Transverse colon (tissue), 4 donors: Measurements from ENCODE around the gene CASQ1. TPM values are rescaled to one million over a fixed set of nuclear protein-coding genes. Genes with fewer than 3 reads are reported as not detected.

ENCODE experiments used
- DNase-seq: peaks from one replicate; pipeline ENCODE4 v3.0.0-alpha.2; 2019
- H3K27ac ChIP-seq, 4 donors: fragments of 200-600 bp; sonication (generic); 2 replicates each; pipeline ENCODE4 v1.5.1; 2016 to 2018; ENCODE audit warnings: inconsistent platforms in 4 of 4
- H3K27me3 ChIP-seq: fragments of 200-600 bp; sonication (generic); 2 replicates; pipeline ENCODE4 v1.5.1; 2017; ENCODE audit warnings: inconsistent platforms
- H3K36me3 ChIP-seq, 4 donors: fragments of 200-600 bp; sonication (generic); 2 replicates each; pipeline ENCODE4 v1.5.1; 2017 to 2019; ENCODE audit warnings: inconsistent platforms in 4 of 4
- H3K4me1 ChIP-seq, 4 donors: fragments of 200-600 bp; sonication (generic); 2 replicates each; pipeline ENCODE4 v1.5.1; 2017 to 2020; ENCODE audit warnings: inconsistent platforms in 4 of 4
- H3K4me3 ChIP-seq, 4 donors: fragments of 200-600 bp; sonication (generic); 1 replicate in 1 of 4; 2 replicates in 3 of 4; pipeline versions ENCODE4 v1.5.1 to v1.6.1; 2017 to 2019; ENCODE audit warnings: inconsistent platforms in 4 of 4
- H3K9me3 ChIP-seq, 2 donors: fragments of 200-600 bp; sonication (generic); 2 replicates each; pipeline ENCODE4 v1.5.1; 2017 to 2019; ENCODE audit warnings: inconsistent platforms in 2 of 2
- CTCF ChIP-seq, 5 experiments: fragments of 200-600 bp in 3 of 5; fragments of 450-650 bp in 2 of 5; sonication (generic) in 3 of 5; IDR thresholded peaks; 1 replicate in 2 of 5; 2 replicates in 3 of 5; pipeline ENCODE4 v1.5.1; 2016 to 2017; ENCODE audit warnings: antibody characterized with exemption in 5 of 5, inconsistent platforms in 3 of 5, mild to moderate bottlenecking in 2 of 5, moderate library complexity in 1 of 5
- EP300 ChIP-seq: sonication (generic); formaldehyde crosslinking; IDR thresholded peaks from one replicate; pipeline ENCODE4 v1.6.1; 2017; ENCODE audit warnings: antibody characterized with exemption, low read depth
- POLR2A ChIP-seq: fragments of 450-650 bp; IDR thresholded peaks from one replicate; pipeline ENCODE4 v1.6.1; 2016; ENCODE audit warnings: antibody characterized with exemption, mild to moderate bottlenecking, moderate library complexity
- POLR2AphosphoS5 ChIP-seq, 3 donors: sonication (generic); formaldehyde crosslinking; IDR thresholded peaks; one replicate each; pipeline ENCODE4 v1.6.1; 2016; ENCODE audit warnings: antibody characterized with exemption in 3 of 3
- WGBS, 2 donors: methylation state at CpG; one replicate each; pipeline ENCODE4 v1.1.5; 2018; ENCODE audit warnings: low coverage in 1 of 2; 5-methylcytosine and 5-hydroxymethylcytosine counted together
- in situ Hi-C, 4 donors: fragments of 200-750 bp; cut with MboI; loops; one replicate each; pipeline versions ENCODE4 v1.15.0 to v1.15.1; 2017; ENCODE audit warnings: low sequenced_read_pairs in 3 of 4, low pct_ligation_motif_present in 1 of 4, low pct_unique_long_range_greater_than_20kb in 1 of 4
- intact Hi-C: fragments of 100-400 bp; cut with DNase I; formaldehyde crosslinking; loops from one replicate; pipeline ENCODE4 v1.15.1; 2023; ENCODE audit warnings: low total_unique reads
- total RNA-seq, 4 donors: library from RNA; depleted of rRNA; stranded (reverse); fragments of >200 nt; gene quantifications; one replicate each; pipeline ENCODE4 v1.1.0, GENCODE V29; 2016

The CASQ1 gene
- total RNA-seq, 4 donors from 2014 or later: 0.55 to 0.95 TPM; not detected in 2

GRCh38 chr1:160168609-160169369 is 21.6 kb upstream of the CASQ1 start:
- no peaks in the 10 kb centered on the region for H3K4me1 ChIP-seq
- TF ChIP-seq CTCF (IDR thresholded peaks at IDR 0.05) (no peak), EP300 (no peak), POLR2A (no peak), POLR2AphosphoS5 (IDR thresholded peaks at IDR 0.05) (no peak)
- no peak overlapping the region for H3K27ac ChIP-seq
- in situ Hi-C loops: no loop called here
- peaks cover 3% of the 10 kb centered on the region for H3K27me3 ChIP-seq
- intact Hi-C loops: no loop called here
- H3K9me3 ChIP-seq: no peaks in the 10 kb centered on the region
- H3K4me3 ChIP-seq: no peak overlapping the region
- no peak for DNase-seq
- WGBS, 2 donors: 73 to 84% methylated on average over 5 to 13 of the region's 13 CpGs
- H3K36me3 ChIP-seq: no peaks in the 10 kb centered on the region

GRCh38 chr1:160169553-160170399 is 20.6 kb upstream of the CASQ1 start:
- H3K36me3 ChIP-seq: no peaks in the 10 kb centered on the region
- peaks cover 3% of the 10 kb centered on the region for H3K27me3 ChIP-seq
- no peak overlapping the region for H3K27ac ChIP-seq
- intact Hi-C loops: no loop called here
- no peaks in the 10 kb centered on the region for H3K4me1 ChIP-seq
- no peak overlapping the region for H3K4me3 ChIP-seq
- in situ Hi-C loops: no loop called here
- no peaks in the 10 kb centered on the region for H3K9me3 ChIP-seq
- 33 to 65% methylated on average over 5 to 15 of the region's 15 CpGs for WGBS, 2 donors
- no peak for DNase-seq
- TF ChIP-seq CTCF (IDR thresholded peaks at IDR 0.05): no peak
- TF ChIP-seq POLR2A: no peak
- no peak for TF ChIP-seq POLR2AphosphoS5 (IDR thresholded peaks at IDR 0.05)
- TF ChIP-seq EP300: no peak

GRCh38 chr1:160171354-160171753 is 19.0 kb upstream of the CASQ1 start:
- DNase-seq: no peak
- Histone ChIP-seq H3K27me3 (peaks cover 3% of the 10 kb centered on the region), H3K36me3 (no peaks in the 10 kb centered on the region), H3K4me1 (no peaks in the 10 kb centered on the region), H3K9me3 (no peaks in the 10 kb centered on the region), H3K27ac (no peak overlapping the region), H3K4me3 (no peak overlapping the region)
- intact Hi-C loops: no loop called here
- WGBS, 2 donors: 78 to 95% methylated on average over 2 to 4 of the region's 4 CpGs
- TF ChIP-seq POLR2AphosphoS5 (IDR thresholded peaks at IDR 0.05) (no peak), EP300 (no peak)
- in situ Hi-C loops: no loop called here

- H3K4me1 ChIP-seq: no peaks in the 10 kb centered on the region
- peaks cover 3% of the 10 kb centered on the region for H3K27me3 ChIP-seq
- no peak overlapping the region for H3K27ac ChIP-seq
- no peaks in the 10 kb centered on the region for H3K36me3 ChIP-seq
- in situ Hi-C loops: no loop called here
- TF ChIP-seq CTCF (IDR thresholded peaks at IDR 0.05) (no peak), POLR2AphosphoS5 (IDR thresholded peaks at IDR 0.05) (no peak), POLR2A (no peak), EP300 (no peak)
- intact Hi-C loops: no loop called here
- H3K4me3 ChIP-seq: no peak overlapping the region
- DNase-seq: no peak
- 62 to 66% methylated on average over 8 to 9 of the region's 9 CpGs for WGBS, 2 donors
- H3K9me3 ChIP-seq: no peaks in the 10 kb centered on the region
Measured at GRCh38 chr1:160171980-160172379, 18.4 kb upstream of the CASQ1 start.
